ENCODE results near the gene GP2. TPM values are rescaled to one million over a fixed set of nuclear protein-coding genes. Genes with fewer than 3 reads are reported as not detected.

Gene GP2
- polyA plus RNA-seq, 1 donor (not counting 4 experiments of a cell fraction or from before 2014, with no cell fraction given) = not detected

DNA sequence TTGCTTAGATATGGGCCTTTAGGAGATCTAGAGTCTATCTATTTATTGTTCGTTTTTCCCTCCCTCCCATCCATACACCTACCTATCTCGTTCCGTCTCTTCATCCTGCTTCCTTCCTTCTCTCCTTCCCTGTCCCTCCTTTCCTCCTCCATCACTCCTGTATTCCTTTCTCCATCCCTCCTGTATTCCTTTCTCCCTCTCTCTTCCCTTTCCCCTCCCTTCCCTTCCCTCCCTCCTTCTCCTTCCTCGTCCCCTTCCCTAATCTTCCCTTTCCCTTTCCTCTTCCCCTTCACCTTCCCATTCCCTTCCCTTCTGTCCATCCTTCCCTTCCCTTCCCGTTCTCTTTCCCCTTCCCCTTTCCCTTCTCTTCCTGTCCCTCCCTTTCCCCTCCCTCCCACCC lies 10.6 kb downstream of the GP2 start:
- no peak overlapping the region for H3K9ac ChIP-seq (ENCODE audit: control insufficient read depth, extremely low read depth, insufficient read depth, low read length)
- no peaks in the 10 kb centered on the region for H3K79me2 ChIP-seq (ENCODE audit: control insufficient read depth, insufficient read depth, low read length)
- no peak overlapping the region for H2AFZ ChIP-seq (ENCODE audit: control insufficient read depth, low read length)
- TF ChIP-seq CTCF (optimal IDR thresholded peaks at IDR 0.05 in 1 of 3, IDR thresholded peaks at IDR 0.05 in 1 of 3, conservative IDR thresholded peaks at IDR 0.05 in 1 of 3; ENCODE audit: extremely low read depth in 1 of 3, insufficient read depth in 2 of 3, low read length in 3 of 3) = no peak
- TF ChIP-seq EZH2 (IDR thresholded peaks at IDR 0.05; ENCODE audit: low read length) = no peak
- no peaks in the 10 kb centered on the region for H3K9me3 ChIP-seq (ENCODE audit: control insufficient read depth, low read depth, low read length)
- DNase-seq (ENCODE audit: low read depth, low spot score) (no peak), FAIRE-seq (no peak)
- H3K4me1 ChIP-seq (ENCODE audit: control insufficient read depth, extremely low read depth, insufficient read depth, low read length) = no peaks in the 10 kb centered on the region
- H3K27ac ChIP-seq (ENCODE audit: control insufficient read depth, insufficient read depth, low read length) = no peak overlapping the region
- no peaks in the 10 kb centered on the region for H3K9me1 ChIP-seq (ENCODE audit: control insufficient read depth, extremely low read depth, insufficient read depth, low read length)
- no peaks in the 10 kb centered on the region for H4K20me1 ChIP-seq (ENCODE audit: control insufficient read depth, extremely low read depth, insufficient read depth, low read length)
- H3K36me3 ChIP-seq (ENCODE audit: control insufficient read depth in 2 of 2, extremely low read depth in 1 of 2, insufficient read depth in 2 of 2, low read length in 2 of 2) = no peaks in the 10 kb centered on the region
- H3K27me3 ChIP-seq (ENCODE audit: control insufficient read depth, extremely low read depth, insufficient read depth, low read length) = no peaks in the 10 kb centered on the region
- no peak overlapping the region for H3K4me2 ChIP-seq (ENCODE audit: control insufficient read depth, extremely low read depth, insufficient read depth, low read depth, low read length)
- no peak overlapping the region for H3K4me3 ChIP-seq (ENCODE audit: control insufficient read depth in 2 of 3, extremely low read depth in 1 of 3, insufficient read depth in 2 of 3, low read depth in 1 of 3, low read length in 3 of 3)
- dilution Hi-C loops (cut with MboI; ENCODE audit: extremely low pct_ligation_motif_present, low sequenced_read_pairs) = no loop called here

DNA sequence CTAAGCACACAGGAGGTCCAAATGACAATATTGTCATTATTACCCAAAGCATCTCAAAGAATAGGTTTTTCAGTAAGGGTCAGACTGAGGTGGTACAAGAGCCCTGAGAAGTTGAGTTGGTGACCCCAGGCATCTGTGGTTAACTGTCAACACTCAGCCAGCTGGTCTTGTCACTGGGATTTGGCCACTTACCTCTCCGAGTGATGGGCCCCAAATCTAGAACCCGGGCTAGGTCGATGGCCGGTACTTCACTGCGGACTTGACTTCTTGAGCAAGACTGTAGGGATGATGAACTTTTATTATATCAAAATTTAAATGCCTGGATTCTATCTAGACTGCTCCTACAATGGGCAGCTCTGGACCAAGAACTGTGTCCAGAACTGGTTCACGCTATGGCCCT lies 11.5 kb downstream of the GP2 start:
- DNase-seq (ENCODE audit: low read depth, low spot score) (no peak), FAIRE-seq (no peak)
- Histone ChIP-seq H2AFZ (ENCODE audit: control insufficient read depth, low read length) (no peak overlapping the region), H3K36me3 (ENCODE audit: control insufficient read depth in 2 of 2, extremely low read depth in 1 of 2, insufficient read depth in 2 of 2, low read length in 2 of 2) (no peaks in the 10 kb centered on the region), H3K4me3 (ENCODE audit: control insufficient read depth in 2 of 3, extremely low read depth in 1 of 3, insufficient read depth in 2 of 3, low read depth in 1 of 3, low read length in 3 of 3) (no peak overlapping the region), H3K79me2 (ENCODE audit: control insufficient read depth, insufficient read depth, low read length) (no peaks in the 10 kb centered on the region), H3K4me2 (ENCODE audit: control insufficient read depth, extremely low read depth, insufficient read depth, low read depth, low read length) (no peak overlapping the region), H3K9ac (ENCODE audit: control insufficient read depth, extremely low read depth, insufficient read depth, low read length) (no peak overlapping the region), H3K9me1 (ENCODE audit: control insufficient read depth, extremely low read depth, insufficient read depth, low read length) (no peaks in the 10 kb centered on the region), H3K27ac (ENCODE audit: control insufficient read depth, insufficient read depth, low read length) (no peak overlapping the region), H3K9me3 (ENCODE audit: control insufficient read depth, low read depth, low read length) (no peaks in the 10 kb centered on the region), H3K4me1 (ENCODE audit: control insufficient read depth, extremely low read depth, insufficient read depth, low read length) (no peaks in the 10 kb centered on the region), H3K27me3 (ENCODE audit: control insufficient read depth, extremely low read depth, insufficient read depth, low read length) (no peaks in the 10 kb centered on the region), H4K20me1 (ENCODE audit: control insufficient read depth, extremely low read depth, insufficient read depth, low read length) (no peaks in the 10 kb centered on the region)
- dilution Hi-C loops (cut with MboI; ENCODE audit: extremely low pct_ligation_motif_present, low sequenced_read_pairs) = no loop called here
- TF ChIP-seq CTCF (optimal IDR thresholded peaks at IDR 0.05 in 1 of 3, IDR thresholded peaks at IDR 0.05 in 1 of 3, conservative IDR thresholded peaks at IDR 0.05 in 1 of 3; ENCODE audit: extremely low read depth in 1 of 3, insufficient read depth in 2 of 3, low read length in 3 of 3) (no peak), EZH2 (IDR thresholded peaks at IDR 0.05; ENCODE audit: low read length) (no peak)

All from keratinocyte (primary cell).